NT2/D1 (cell line): ENCODE data around the gene OXSM.

Experiments used
- SUZ12 ChIP-seq: IDR thresholded peaks from 2 replicates; pipeline ENCODE4 v1.6.1; 2011; ENCODE audit not compliant: insufficient read length, insufficient read depth; ENCODE audit errors: extremely low read depth
- YY1 ChIP-seq: IDR thresholded peaks from 2 replicates; pipeline ENCODE4 v1.6.1; 2011; ENCODE audit not compliant: insufficient read length, insufficient read depth
- ZNF274 ChIP-seq: IDR thresholded peaks from 2 replicates; pipeline ENCODE4 v1.6.1; 2011; ENCODE audit warnings: mild to moderate bottlenecking, low read depth, low read length

- TF ChIP-seq ZNF274, result no peak
- TF ChIP-seq YY1, result no peak
- TF ChIP-seq SUZ12, result no peak
Measured at GRCh38 chr3:25789209-25789595, 688 bp upstream of the OXSM start.
